Measurements from ENCODE around the gene GALNT6. TPM values are rescaled to one million over a fixed set of nuclear protein-coding genes. Genes with fewer than 3 reads are reported as not detected.

GALNT6 gene
- total and polyA plus RNA-seq, 2 donors (not counting 1 experiment from before 2014, with no cell fraction given) = 25.2 to 115 TPM

DNA sequence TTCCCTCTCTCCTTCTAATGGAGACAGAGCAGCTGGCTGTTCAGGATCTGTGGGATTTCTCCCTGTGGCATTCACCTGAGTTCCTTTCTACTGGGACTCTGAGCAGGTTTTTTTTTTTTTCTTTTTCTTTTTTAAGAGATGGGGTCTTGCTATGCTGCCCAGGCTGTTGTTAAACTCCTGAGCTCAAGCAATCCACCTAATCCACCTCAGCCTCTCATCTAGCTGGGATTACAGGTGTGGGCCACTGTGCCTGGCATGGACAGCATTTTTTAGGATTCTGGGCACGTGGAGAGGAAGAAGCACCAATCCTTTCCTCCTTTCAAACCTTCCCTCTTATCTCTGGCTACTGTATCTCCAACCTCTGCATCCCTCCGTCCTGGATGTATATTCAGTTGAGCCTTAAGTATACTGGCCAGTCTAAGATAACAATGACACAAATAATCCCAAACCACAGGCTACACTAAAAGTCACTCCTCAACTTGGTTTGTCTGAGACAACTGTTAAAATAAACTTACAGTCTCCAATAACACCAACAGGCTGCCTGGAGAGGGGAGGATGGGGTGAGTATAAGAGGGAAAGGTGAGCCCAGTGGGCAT lies 28.4 kb downstream of the GALNT6 start:
- H2AFZ ChIP-seq (ENCODE audit: low read length) = no peak overlapping the region
- no peaks in the 10 kb centered on the region for H3K27me3 ChIP-seq (ENCODE audit: control insufficient read depth, insufficient read depth, low read length)
- no peak overlapping the region for H3K27ac ChIP-seq (ENCODE audit: insufficient read depth, low read length)
- H3K4me3 ChIP-seq (replicated peaks in 1 of 4; ENCODE audit: control extremely low read depth in 1 of 4, insufficient read depth in 1 of 4, low read depth in 3 of 4, low read length in 4 of 4) = no peak overlapping the region
- no peaks in the 10 kb centered on the region for H3K4me1 ChIP-seq (ENCODE audit: control insufficient read depth, extremely low read depth, insufficient read depth, low read length)
- H3K9ac ChIP-seq (ENCODE audit: insufficient read depth, low read length) = no peak overlapping the region
- H3K36me3 ChIP-seq (ENCODE audit: control insufficient read depth, insufficient read depth, low read length) = peaks cover 9% of the 10 kb centered on the region
- no peaks in the 10 kb centered on the region for H3K79me2 ChIP-seq (ENCODE audit: control insufficient read depth, insufficient read depth, low read length)
- no peaks in the 10 kb centered on the region for H3K9me3 ChIP-seq (ENCODE audit: control insufficient read depth, insufficient read depth, low read depth, low read length)
- no peak for DNase-seq (ENCODE audit: low read depth in 2 of 2)
- no peak overlapping the region for H3K4me2 ChIP-seq (ENCODE audit: extremely low read depth, insufficient read depth, low read length)
- TF ChIP-seq, protein P1, sequence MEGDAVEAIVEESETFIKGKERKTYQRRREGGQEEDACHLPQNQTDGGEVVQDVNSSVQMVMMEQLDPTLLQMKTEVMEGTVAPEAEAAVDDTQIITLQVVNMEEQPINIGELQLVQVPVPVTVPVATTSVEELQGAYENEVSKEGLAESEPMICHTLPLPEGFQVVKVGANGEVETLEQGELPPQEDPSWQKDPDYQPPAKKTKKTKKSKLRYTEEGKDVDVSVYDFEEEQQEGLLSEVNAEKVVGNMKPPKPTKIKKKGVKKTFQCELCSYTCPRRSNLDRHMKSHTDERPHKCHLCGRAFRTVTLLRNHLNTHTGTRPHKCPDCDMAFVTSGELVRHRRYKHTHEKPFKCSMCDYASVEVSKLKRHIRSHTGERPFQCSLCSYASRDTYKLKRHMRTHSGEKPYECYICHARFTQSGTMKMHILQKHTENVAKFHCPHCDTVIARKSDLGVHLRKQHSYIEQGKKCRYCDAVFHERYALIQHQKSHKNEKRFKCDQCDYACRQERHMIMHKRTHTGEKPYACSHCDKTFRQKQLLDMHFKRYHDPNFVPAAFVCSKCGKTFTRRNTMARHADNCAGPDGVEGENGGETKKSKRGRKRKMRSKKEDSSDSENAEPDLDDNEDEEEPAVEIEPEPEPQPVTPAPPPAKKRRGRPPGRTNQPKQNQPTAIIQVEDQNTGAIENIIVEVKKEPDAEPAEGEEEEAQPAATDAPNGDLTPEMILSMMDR (conservative IDR thresholded peaks at IDR 0.05 in 1 of 2, IDR thresholded peaks at IDR 0.05 in 1 of 2; ENCODE audit: low read depth in 1 of 2, low read length in 2 of 2) = no peak
- no peak for TF ChIP-seq EZH2 (IDR thresholded peaks at IDR 0.05; ENCODE audit: low read length, missing control alignments)
- no peaks in the 10 kb centered on the region for H4K20me1 ChIP-seq (ENCODE audit: control insufficient read depth, extremely low read depth, insufficient read depth, low read length)

DNA sequence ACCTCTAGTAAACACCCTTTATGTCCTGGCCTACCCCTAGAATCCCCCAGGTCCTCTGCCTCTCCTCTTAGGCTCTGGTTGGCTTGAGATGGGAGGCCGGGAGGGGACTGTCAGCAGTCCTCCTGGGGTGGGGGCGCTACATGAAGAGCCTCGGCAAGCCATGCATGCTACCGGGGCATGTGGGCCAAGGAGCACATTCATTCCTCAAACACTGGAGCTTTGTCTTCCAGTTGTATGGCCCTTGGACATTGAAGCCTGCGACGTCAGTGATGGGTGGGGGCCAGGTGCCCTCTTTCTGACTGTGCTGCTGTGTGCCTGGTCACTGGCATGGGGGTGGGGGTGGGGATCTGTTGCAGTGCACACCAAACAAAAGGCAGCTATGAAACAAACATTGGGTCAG lies 28.9 kb downstream of the GALNT6 start:
- Histone ChIP-seq H4K20me1 (ENCODE audit: control insufficient read depth, extremely low read depth, insufficient read depth, low read length) (no peaks in the 10 kb centered on the region), H3K4me1 (ENCODE audit: control insufficient read depth, extremely low read depth, insufficient read depth, low read length) (no peaks in the 10 kb centered on the region), H3K27me3 (ENCODE audit: control insufficient read depth, insufficient read depth, low read length) (no peaks in the 10 kb centered on the region), H3K4me2 (ENCODE audit: extremely low read depth, insufficient read depth, low read length) (no peak overlapping the region), H3K9me3 (ENCODE audit: control insufficient read depth, insufficient read depth, low read depth, low read length) (no peaks in the 10 kb centered on the region), H3K79me2 (ENCODE audit: control insufficient read depth, insufficient read depth, low read length) (no peaks in the 10 kb centered on the region), H3K27ac (ENCODE audit: insufficient read depth, low read length) (no peak overlapping the region), H3K9ac (ENCODE audit: insufficient read depth, low read length) (no peak overlapping the region), H3K36me3 (ENCODE audit: control insufficient read depth, insufficient read depth, low read length) (peaks cover 9% of the 10 kb centered on the region), H3K4me3 (replicated peaks in 1 of 4; ENCODE audit: control extremely low read depth in 1 of 4, insufficient read depth in 1 of 4, low read depth in 3 of 4, low read length in 4 of 4) (no peak overlapping the region), H2AFZ (ENCODE audit: low read length) (no peak overlapping the region)
- no peak for DNase-seq (ENCODE audit: low read depth in 2 of 2)
- TF ChIP-seq, protein P1 (conservative IDR thresholded peaks at IDR 0.05 in 1 of 2, IDR thresholded peaks at IDR 0.05 in 1 of 2; ENCODE audit: low read depth in 1 of 2, low read length in 2 of 2) = no peak
- TF ChIP-seq EZH2 (IDR thresholded peaks at IDR 0.05; ENCODE audit: low read length, missing control alignments) = no peak

DNA sequence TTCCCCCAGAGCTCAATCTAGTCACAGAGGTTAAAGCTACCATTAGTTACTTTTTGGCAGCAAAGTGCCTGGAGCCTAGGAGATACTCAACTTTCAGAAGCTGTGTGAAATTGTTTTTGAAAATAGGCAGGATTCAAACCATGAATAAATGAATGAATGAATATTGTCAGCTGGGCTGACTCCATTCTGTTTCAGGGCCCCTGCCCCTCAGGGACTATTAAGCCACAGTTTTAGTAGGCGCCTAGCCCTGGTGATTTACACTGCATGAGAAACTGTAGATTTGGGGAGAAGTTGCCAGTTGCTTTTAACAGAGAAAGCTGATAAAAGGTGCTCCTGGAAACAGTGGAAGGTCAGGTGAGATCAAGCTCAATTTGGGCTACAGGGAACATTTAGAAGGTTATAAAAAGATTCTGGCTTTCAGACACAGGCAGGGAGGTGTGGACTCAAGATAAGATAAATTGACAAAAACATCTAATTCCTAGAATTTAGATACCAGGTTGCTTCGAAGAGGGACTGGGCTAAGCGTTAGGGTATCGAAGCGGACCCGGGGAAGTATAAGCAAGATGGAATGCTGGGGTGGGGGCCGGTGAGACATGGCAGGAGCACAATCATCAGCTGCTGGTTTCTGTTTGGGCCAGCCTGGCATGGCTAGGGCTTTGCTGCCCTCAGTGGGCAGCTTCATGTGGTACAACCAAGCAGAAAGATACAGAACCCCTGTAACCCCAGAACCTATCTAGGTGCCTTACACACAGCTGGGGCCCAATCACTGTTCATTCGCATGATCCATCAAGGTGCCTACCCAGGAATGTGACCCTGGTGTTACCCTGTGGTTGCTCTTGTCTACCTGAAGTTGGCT lies 29.8 kb downstream of the GALNT6 start:
- no peak for DNase-seq (ENCODE audit: low read depth in 2 of 2)
- TF ChIP-seq, protein P1 (conservative IDR thresholded peaks at IDR 0.05 in 1 of 2, IDR thresholded peaks at IDR 0.05 in 1 of 2; ENCODE audit: low read depth in 1 of 2, low read length in 2 of 2) = no peak
- H2AFZ ChIP-seq (ENCODE audit: low read length) = no peak overlapping the region

More for the DNA sequence above, 29.8 kb downstream of the GALNT6 start:
- H3K27ac ChIP-seq (ENCODE audit: insufficient read depth, low read length) = no peak overlapping the region
- no peaks in the 10 kb centered on the region for H3K79me2 ChIP-seq (ENCODE audit: control insufficient read depth, insufficient read depth, low read length)
- H3K4me1 ChIP-seq (ENCODE audit: control insufficient read depth, extremely low read depth, insufficient read depth, low read length) = no peaks in the 10 kb centered on the region
- no peak overlapping the region for H3K9ac ChIP-seq (ENCODE audit: insufficient read depth, low read length)
- peaks cover 9% of the 10 kb centered on the region for H3K36me3 ChIP-seq (ENCODE audit: control insufficient read depth, insufficient read depth, low read length)
- no peaks in the 10 kb centered on the region for H3K27me3 ChIP-seq (ENCODE audit: control insufficient read depth, insufficient read depth, low read length)
- no peaks in the 10 kb centered on the region for H3K9me3 ChIP-seq (ENCODE audit: control insufficient read depth, insufficient read depth, low read depth, low read length)
- no peak overlapping the region for H3K4me3 ChIP-seq (replicated peaks in 1 of 4; ENCODE audit: control extremely low read depth in 1 of 4, insufficient read depth in 1 of 4, low read depth in 3 of 4, low read length in 4 of 4)
- H3K4me2 ChIP-seq (ENCODE audit: extremely low read depth, insufficient read depth, low read length) = no peak overlapping the region
- no peaks in the 10 kb centered on the region for H4K20me1 ChIP-seq (ENCODE audit: control insufficient read depth, extremely low read depth, insufficient read depth, low read length)
